ENCODE data around the gene LEMD1. TPM values are rescaled to one million over a fixed set of nuclear protein-coding genes. Genes with fewer than 3 reads are reported as not detected.

LEMD1 gene, protein sequence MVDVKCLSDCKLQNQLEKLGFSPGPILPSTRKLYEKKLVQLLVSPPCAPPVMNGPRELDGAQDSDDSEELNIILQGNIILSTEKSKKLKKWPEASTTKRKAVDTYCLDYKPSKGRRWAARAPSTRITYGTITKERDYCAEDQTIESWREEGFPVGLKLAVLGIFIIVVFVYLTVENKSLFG
- total RNA-seq, result 64.0 TPM

GRCh38 chr1:205421798-205422197 lies at the start of gene LEMD1:
Gene LEMD1, minus strand, starts transcription at chr1:205422056. Its CDS starts 1,520 bp downstream, at chr1:205420536.

GRCh38 chr1:205455581-205456382 lies 33.9 kb upstream of the LEMD1 start, which contains the start of gene BLACAT1:
Gene BLACAT1, minus strand, starts transcription at chr1:205456045.

GRCh38 chr1:205356440-205357139 lies 65.3 kb downstream of the LEMD1 start, which contains the start of gene KLHDC8A:
Gene KLHDC8A, minus strand, starts transcription at chr1:205356922. Its CDS starts 13,318 bp downstream, at chr1:205343604.

Other genes starting within 250 kb of the LEMD1 start
- 29.2 TPM for gene DSTYK, start 210.4 kb downstream of the LEMD1 start, total RNA-seq
- gene TMCC2, start 194.1 kb downstream of the LEMD1 start, total RNA-seq, result 45.5 TPM
- gene NUAK2, start 100.3 kb downstream of the LEMD1 start, total RNA-seq, result 7.4 TPM
- gene KLHDC8A, start 65.1 kb downstream of the LEMD1 start, total RNA-seq, result 20.7 TPM
- 8.4 TPM for gene BLACAT1, start 34.0 kb upstream of the LEMD1 start, total RNA-seq
- 7.0 TPM for gene CDK18, start 82.6 kb upstream of the LEMD1 start, total RNA-seq
- gene ELK4, start 210.0 kb upstream of the LEMD1 start, total RNA-seq, result 25.3 TPM

Measured in camera-type eye (tissue), 1 donor.